Smooth muscle cell of the brain vasculature (primary cell): ENCODE measurements around the gene ZNF770.
A peak's percentile ranks its signal among the peaks of the same experiment; 100 is the strongest.

Experiments
- DNase-seq: peaks from one replicate; pipeline ENCODE4 v3.0.0-alpha.2; 2012; ENCODE audit warnings: low read depth, low spot score

ZNF770 gene, protein sequence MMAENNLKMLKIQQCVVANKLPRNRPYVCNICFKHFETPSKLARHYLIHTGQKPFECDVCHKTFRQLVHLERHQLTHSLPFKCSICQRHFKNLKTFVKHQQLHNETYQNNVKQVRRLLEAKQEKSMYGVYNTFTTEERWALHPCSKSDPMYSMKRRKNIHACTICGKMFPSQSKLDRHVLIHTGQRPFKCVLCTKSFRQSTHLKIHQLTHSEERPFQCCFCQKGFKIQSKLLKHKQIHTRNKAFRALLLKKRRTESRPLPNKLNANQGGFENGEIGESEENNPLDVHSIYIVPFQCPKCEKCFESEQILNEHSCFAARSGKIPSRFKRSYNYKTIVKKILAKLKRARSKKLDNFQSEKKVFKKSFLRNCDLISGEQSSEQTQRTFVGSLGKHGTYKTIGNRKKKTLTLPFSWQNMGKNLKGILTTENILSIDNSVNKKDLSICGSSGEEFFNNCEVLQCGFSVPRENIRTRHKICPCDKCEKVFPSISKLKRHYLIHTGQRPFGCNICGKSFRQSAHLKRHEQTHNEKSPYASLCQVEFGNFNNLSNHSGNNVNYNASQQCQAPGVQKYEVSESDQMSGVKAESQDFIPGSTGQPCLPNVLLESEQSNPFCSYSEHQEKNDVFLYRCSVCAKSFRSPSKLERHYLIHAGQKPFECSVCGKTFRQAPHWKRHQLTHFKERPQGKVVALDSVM

GRCh38 chr15:34988027-34988902, at the start of gene ZNF770:
Gene ZNF770 (minus strand): TSS chr15:34988287. CDS start chr15:34983434, 4,853 bp downstream.
- DNase-seq = peak; percentile 52

GRCh38 chr15:35028235-35028984, 40.3 kb upstream of the ZNF770 start:
- DNase-seq = no peak

DNA sequence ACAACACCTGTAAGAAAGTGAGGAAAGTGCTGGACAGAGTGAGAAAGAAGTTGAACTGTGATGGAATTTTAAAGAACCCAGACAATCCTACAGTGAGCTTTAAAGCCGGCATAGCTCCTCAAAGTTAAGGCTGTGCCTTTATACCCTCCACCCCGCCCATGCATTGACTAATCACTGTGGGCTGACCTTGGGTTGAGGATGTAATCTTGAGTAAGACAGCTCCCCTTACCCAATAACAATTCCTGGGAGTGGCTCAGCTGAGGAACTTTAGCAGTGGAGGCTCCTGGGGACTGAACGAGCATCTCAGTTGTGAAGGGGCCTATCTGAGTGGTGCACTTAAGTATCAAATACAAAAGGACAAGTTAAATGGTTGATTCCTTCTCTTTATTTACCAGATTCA, 35.7 kb upstream of the ZNF770 start:
- no peak for DNase-seq

GRCh38 chr15:35020974-35021373, 32.9 kb upstream of the ZNF770 start:
- DNase-seq = no peak

- DNase-seq = no peak
Measured at GRCh38 chr15:35019404-35020327, 31.6 kb upstream of the ZNF770 start.

- DNase-seq = no peak
Measured at GRCh38 chr15:35014241-35014640, 26.2 kb upstream of the ZNF770 start.

GRCh38 chr15:35013370-35013769, 25.3 kb upstream of the ZNF770 start:
- no peak for DNase-seq

DNA sequence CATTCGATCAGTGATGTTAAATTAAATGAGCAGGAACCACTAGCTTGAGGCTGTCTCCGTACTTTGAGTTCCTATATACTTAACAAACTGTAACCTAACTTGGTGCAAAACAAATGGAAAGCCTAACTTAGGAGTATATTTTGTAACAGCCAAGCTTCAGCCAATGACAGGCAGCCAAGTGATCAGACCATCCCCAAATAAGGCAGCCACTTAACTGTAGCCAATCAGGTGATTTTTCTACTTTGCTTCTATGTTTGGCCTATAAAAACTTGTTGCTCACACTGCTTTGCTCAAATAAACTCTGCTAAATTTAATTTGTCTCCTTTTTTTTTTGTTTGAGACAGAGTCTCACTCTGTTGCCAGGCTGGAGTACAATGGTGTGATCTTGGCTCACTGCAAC, 19.3 kb upstream of the ZNF770 start:
- DNase-seq = no peak

GRCh38 chr15:35005933-35006332, 17.8 kb upstream of the ZNF770 start:
- no peak for DNase-seq

DNA sequence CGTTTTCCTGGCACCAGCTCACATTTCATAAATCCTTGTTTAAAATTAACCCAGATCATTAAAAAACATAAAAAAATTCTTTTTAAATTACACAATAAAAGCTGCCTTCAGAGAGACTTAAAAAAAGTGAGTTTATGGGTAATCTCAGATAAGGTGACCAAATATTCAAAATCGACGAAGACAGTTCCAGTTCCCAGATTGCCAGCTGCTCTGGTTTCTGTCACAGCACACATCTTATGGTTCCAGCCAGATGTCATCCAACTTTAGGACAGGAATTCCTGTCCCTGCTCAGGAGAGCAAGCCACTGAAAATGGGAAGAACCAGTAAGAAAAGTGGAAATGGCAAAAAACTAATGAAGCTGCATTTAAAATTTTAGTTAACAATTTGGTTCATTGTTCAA, 15.8 kb upstream of the ZNF770 start:
- DNase-seq = no peak

GRCh38 chr15:35000511-35000910, 12.4 kb upstream of the ZNF770 start:
- no peak for DNase-seq

GRCh38 chr15:34999906-35000305, 11.8 kb upstream of the ZNF770 start:
- no peak for DNase-seq

GRCh38 chr15:34994925-34995324, 6.8 kb upstream of the ZNF770 start:
- DNase-seq = no peak

DNA sequence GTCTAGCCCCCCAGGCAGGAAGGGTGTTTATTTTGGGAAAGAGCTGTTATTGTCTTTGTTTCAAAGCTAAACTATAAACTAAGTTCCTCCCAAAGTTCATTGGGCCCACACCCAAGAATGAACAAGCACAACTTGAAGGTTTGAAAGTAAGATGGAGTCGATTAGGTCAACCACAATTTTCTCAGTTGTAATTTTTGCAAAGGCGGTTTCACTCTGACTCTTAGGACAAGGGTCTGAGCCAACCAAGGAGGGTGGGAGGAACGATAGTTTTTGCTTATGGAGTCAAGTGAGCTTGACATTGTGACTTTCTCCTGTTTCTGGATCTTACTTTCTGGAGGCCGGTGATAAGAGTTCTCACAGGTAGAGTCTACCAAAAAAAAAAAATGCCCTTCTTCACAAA, 5.8 kb upstream of the ZNF770 start:
- no peak for DNase-seq

GRCh38 chr15:34993412-34993811, 5.3 kb upstream of the ZNF770 start:
- DNase-seq = no peak

DNA sequence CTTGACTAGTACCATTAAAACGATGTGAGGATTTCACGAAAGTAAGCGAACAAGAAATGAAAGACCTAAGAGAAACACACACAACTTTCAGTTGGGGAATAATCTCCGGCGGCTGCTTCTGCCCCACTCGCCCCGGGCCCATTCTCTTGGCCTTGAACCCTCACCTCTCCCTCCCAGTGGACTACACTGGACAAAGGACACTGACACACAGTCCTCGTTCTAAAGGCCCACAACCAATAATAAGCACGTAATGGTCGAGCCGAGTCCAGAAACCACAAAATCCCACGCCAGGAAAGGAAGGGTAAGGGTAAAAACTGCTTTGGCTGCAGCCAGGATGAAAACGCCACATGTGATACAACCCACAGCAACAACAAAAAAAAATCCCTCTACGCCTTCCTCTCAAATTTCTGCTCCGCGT, 469 bp downstream of the ZNF770 start:
- no peak for DNase-seq

GRCh38 chr15:34986771-34987480, 1.2 kb downstream of the ZNF770 start:
- DNase-seq = no peak

- no peak for DNase-seq
Measured at GRCh38 chr15:34986326-34986725, 1.8 kb downstream of the ZNF770 start.

DNA sequence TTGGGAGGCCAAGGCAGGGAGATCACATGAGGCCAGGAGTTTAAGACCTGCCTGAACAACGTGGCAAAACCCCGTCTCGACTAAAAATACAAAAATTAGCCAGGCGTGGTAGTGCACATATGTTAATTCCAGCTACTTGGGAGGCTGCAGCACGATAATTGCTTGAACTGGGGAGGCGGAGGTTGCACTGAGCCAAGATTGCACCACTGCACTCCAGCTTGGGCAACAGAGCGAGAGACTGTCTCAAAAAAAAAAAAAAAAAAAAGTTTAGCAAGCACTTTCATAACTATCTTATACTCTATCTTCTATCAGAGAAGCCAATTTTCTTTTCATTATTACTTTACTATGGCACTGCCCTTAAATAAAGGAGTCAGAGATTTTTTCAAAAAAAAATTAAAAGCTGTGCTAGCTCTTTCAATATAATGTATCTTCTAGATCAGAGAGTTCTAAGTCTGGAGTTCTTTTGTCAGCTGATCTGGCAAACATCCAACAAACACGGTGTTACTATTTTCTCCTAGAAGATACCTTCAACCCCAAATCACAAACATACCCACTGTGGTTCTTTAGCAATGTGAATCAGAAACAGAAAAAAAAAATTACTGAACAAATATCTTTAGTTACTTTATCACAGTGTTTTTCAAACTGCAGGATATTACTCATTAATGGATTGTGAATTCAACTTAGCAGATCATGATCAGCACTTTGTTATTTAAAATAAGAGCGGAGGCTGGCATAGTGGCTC, 3.0 kb downstream of the ZNF770 start:
- DNase-seq = no peak
